ENCODE results near the gene HYI.

Gene HYI

GRCh38 chr1:43444151-43444828 is 9.4 kb downstream of the HYI start:
- no peak for DNase-seq

GRCh38 chr1:43443197-43443946 is 10.4 kb downstream of the HYI start:
- no peak for DNase-seq

- no peak for DNase-seq
Observed at GRCh38 chr1:43442756-43443155, 11.0 kb downstream of the HYI start.

- DNase-seq: no peak
Observed at GRCh38 chr1:43441894-43442637, 11.7 kb downstream of the HYI start.

GRCh38 chr1:43441166-43441893 is 12.4 kb downstream of the HYI start:
- no peak for DNase-seq

- DNase-seq: no peak
Observed at GRCh38 chr1:43440358-43440757, 13.4 kb downstream of the HYI start.

GRCh38 chr1:43439781-43440180 is 13.9 kb downstream of the HYI start:
- no peak for DNase-seq

GRCh38 chr1:43438953-43439581 is 14.7 kb downstream of the HYI start:
- no peak for DNase-seq

GRCh38 chr1:43438576-43438952 is 15.2 kb downstream of the HYI start:
- no peak for DNase-seq

GRCh38 chr1:43438006-43438405 is 15.7 kb downstream of the HYI start:
- DNase-seq: no peak

GRCh38 chr1:43437031-43437973 is 16.4 kb downstream of the HYI start:
- no peak for DNase-seq

GRCh38 chr1:43436371-43436770 is 17.4 kb downstream of the HYI start:
- no peak for DNase-seq

GRCh38 chr1:43435146-43436145 is 18.3 kb downstream of the HYI start:
- no peak for DNase-seq

GRCh38 chr1:43434256-43434655 is 19.5 kb downstream of the HYI start:
- DNase-seq: no peak

GRCh38 chr1:43432907-43433306 is 20.8 kb downstream of the HYI start:
- DNase-seq: no peak

- no peak for DNase-seq
Observed at GRCh38 chr1:43432171-43432860, 21.4 kb downstream of the HYI start.

- no peak for DNase-seq
Observed at GRCh38 chr1:43431676-43432075, 22.1 kb downstream of the HYI start.

GRCh38 chr1:43430831-43431230 is 22.9 kb downstream of the HYI start:
- DNase-seq: no peak

- DNase-seq: no peak
Observed at GRCh38 chr1:43427941-43428340, 25.8 kb downstream of the HYI start.

GRCh38 chr1:43427524-43427923 is 26.2 kb downstream of the HYI start:
- no peak for DNase-seq

Measured in stimulated activated CD4-positive, alpha-beta T cell treated with anti-CD3 and anti-CD28 coated beads, Interleukin-1b, Interleukin-23, amount 100 ng/mL, for 48 hours (primary cell).